ENCODE results near the gene SOD1.
"Not testable (repeated sequence)": the region's sequence is repeated elsewhere in the genome, so short reads cannot be mapped to it uniquely, and the experiment has no call there.

The SOD1 gene

DNA sequence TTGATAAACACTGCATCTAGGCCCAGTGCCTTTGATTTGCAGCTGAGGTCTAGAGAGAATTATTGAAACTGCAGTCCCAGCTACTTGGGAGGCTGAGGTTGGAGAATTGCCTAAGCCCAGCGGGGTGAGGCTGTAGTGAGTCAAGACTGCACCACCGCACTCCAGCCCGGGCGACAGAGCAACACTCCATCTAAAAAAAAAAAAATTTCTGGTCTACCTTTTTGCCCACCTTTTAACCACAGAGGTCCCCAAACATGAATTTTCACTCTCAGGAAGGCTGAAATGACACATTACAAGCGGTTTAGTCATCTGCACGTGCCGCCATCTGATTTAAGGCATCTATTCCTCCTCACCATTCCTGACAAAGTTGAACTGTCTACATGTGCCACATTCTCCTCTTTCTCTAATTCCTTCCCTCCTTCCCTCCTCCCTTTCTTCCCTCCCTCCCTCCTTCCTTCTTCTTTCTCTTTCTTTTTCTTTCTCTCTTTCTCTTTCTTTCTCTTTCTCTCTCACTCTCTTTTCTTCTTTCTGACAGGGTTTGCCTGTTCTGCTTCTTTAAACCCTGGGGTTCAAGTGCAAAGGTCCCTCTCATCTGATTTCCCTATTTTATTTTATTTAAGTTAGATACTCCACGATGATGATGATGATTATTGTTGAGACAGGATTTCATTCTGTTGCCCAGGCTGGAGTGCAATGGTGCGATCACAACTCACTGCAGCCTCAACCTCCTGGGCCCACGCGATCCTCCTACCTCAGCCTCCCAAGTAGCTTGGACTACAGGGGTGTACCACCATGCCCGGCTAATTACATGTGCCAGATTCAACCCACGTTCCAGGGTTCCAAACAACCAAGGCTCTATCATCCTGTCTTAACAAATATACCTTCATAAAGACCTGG lies 3.0 kb upstream of the SOD1 start:
- DNase-seq, result peak; percentile 60

GRCh38 chr21:31658053-31658452 lies 1.4 kb upstream of the SOD1 start:
- DNase-seq, result no peak

GRCh38 chr21:31659286-31659535 lies 282 bp upstream of the SOD1 start:
- no peak for DNase-seq

- no peak for DNase-seq
These were observed 719 bp downstream of the SOD1 start for GRCh38 chr21:31660259-31660565.

GRCh38 chr21:31660591-31660990 lies 1.1 kb downstream of the SOD1 start:
- DNase-seq, result peak; percentile 16

DNA sequence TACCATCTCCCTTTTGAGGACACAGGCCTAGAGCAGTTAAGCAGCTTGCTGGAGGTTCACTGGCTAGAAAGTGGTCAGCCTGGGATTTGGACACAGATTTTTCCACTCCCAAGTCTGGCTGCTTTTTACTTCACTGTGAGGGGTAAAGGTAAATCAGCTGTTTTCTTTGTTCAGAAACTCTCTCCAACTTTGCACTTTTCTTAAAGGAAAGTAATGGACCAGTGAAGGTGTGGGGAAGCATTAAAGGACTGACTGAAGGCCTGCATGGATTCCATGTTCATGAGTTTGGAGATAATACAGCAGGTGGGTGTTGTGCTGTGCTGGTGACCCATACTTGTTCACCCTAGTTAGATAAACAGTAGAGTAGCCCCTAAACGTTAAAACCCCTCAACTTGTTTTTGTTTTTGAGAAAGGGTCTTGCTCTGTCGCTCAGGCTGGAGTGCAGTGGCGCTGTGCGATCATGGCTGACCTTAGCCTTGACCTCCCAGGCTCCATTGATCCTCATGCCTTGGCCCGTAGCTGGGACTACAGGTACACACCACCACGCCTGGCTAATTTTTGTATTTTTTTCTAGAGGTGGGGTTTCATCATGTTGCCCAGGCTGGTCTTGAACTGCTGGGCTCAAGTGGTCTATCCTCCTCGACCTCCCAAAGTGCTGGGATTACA lies 4.2 kb downstream of the SOD1 start:
- no peak for DNase-seq

DNA sequence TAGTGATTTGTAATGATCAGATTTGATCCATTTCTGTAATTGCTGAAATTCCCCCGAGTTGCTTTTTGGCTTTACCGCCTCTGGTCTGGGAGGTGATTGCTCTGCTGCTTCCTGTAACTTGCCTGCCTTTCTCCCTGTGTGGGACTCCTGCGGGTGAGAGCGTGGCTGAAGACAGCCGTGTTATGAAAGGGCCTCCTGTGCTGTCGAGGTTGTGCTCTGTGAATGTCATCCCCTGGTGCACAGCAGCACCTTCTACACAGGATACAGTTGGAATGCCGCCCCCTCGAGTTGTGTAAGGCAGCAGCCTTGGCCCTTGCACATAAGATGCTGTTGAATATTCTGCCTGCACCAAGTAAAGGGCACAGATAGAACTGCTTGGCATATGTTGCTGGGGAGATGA lies 5.9 kb downstream of the SOD1 start:
- peak; percentile 26 for DNase-seq

- DNase-seq, result not testable (repeated sequence)
These were observed 6.4 kb downstream of the SOD1 start for GRCh38 chr21:31665869-31666268.

DNA sequence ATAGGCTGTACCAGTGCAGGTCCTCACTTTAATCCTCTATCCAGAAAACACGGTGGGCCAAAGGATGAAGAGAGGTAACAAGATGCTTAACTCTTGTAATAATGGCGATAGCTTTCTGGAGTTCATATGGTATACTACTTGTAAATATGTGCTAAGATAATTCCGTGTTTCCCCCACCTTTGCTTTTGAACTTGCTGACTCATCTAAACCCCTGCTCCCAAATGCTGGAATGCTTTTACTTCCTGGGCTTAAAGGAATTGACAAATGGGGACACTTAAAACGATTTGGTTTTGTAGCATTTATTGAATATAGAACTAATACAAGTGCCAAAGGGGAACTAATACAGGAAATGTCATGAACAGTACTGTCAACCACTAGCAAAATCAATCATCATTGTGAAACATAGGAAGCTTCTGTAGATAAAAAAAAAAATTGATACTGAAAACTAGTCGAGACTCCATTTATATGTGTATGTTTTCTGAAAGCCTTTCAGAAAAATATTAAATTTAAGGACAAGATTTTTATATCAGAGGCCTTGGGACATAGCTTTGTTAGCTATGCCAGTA lies 7.0 kb downstream of the SOD1 start:
- DNase-seq, result no peak

GRCh38 chr21:31667132-31667531 lies 7.6 kb downstream of the SOD1 start:
- no peak for DNase-seq

DNA sequence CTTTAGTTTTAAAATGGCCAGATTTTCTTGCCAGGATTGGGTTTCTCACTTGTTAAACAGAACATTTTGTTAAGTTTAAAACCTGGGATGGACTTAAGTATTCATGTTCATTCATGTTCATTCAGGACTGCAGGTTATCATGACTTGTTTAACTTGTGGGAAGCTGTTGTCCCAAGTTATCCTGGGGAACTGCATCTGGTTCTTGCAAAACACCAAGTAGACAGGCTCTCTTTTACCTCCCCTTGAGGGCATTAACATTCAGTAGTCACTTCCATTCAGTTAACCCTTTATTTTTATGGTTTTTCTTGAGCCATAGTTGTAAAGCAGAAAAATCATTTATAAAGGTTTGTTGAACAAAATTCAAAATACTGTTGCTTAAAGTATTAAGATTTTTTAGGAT lies 8.1 kb downstream of the SOD1 start:
- no peak for DNase-seq

DNA sequence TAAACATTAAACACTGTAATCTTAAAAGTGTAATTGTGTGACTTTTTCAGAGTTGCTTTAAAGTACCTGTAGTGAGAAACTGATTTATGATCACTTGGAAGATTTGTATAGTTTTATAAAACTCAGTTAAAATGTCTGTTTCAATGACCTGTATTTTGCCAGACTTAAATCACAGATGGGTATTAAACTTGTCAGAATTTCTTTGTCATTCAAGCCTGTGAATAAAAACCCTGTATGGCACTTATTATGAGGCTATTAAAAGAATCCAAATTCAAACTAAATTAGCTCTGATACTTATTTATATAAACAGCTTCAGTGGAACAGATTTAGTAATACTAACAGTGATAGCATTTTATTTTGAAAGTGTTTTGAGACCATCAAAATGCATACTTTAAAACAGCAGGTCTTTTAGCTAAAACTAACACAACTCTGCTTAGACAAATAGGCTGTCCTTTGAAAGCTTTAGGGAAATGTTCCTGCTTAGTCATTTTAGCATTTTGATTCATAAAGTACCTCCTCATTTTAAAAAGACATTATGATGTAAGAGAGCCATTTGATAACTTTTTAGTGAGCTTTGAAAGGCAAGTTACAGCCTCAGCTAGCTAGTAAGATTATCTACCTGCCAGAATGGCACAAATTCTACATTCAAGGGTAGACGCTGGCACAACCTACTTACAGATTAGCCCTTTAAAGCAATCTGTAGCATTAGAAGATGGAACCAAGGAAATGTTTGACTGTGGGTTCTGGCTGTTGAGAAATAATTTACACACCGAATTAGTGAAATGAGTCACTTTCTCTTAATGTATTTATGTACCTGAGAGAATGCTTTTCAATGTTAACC lies 9.4 kb downstream of the SOD1 start:
- no peak for DNase-seq

DNA sequence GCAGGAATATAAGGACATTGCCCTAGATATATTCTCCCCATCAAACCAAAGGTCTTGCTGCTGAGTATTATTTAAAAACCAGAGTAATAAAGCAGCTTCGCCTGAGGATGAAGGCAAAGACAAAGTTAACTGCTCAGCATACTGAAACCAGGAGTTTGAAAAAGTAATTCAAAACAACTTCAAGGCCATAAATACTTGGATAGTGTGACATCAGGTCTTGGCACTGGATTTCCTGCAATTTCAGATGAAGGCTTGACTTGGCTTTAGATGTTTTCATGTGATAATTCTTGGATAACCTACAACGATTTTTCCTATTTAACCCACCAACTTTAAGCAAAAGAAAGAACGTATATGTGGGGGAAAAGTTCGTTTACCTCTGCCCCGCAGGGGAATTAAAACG lies 10.6 kb downstream of the SOD1 start:
- no peak for DNase-seq

GRCh38 chr21:31671146-31671716 lies 11.7 kb downstream of the SOD1 start:
- DNase-seq, result no peak

DNA sequence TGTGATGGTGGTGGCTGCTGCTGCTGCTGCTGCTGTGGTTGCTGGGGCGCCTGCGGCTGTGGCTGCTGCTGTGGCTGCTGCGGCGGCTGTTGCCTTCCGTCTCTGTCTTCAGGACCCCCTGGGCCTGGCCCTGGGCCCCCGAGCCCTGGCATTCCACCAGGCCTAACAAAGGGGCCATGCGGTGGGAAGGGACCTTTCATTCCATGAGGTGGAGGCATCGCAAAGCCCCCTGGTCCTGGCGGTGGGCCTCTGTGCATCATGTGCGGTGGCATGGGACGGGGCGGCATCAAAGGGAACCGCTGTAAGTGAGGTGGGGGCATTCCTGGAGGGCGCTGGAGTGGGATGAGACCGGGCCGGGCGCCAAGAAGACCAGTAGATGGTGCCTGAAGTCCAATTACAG lies 12.4 kb downstream of the SOD1 start:
- no peak for DNase-seq

- DNase-seq, result no peak
These were observed 13.9 kb downstream of the SOD1 start for GRCh38 chr21:31673321-31673912.

DNA sequence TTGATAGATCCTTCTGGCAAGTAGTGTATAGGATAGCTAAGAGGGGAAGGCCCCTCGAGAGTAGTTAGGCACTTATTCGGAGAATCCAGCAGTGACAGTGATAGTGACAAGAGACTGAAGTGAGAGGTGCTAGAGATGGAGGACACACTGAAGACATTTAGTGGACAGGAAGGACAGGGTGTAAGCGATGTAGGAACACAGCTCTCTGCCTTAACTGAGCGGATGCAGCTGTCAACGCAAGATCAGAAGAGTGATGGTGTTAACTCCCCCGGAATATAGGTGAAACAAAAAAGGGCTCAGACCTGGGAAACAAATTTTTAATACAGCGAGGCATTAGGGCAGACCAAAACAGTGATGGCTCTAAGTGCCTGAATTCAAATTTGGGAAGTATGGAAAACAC lies 15.8 kb downstream of the SOD1 start:
- no peak for DNase-seq

- DNase-seq, result no peak
These were observed 16.5 kb downstream of the SOD1 start for GRCh38 chr21:31675960-31676359.

GRCh38 chr21:31677047-31677446 lies 17.6 kb downstream of the SOD1 start:
- no peak for DNase-seq

GRCh38 chr21:31678478-31678877 lies 19.0 kb downstream of the SOD1 start:
- no peak for DNase-seq

DNA sequence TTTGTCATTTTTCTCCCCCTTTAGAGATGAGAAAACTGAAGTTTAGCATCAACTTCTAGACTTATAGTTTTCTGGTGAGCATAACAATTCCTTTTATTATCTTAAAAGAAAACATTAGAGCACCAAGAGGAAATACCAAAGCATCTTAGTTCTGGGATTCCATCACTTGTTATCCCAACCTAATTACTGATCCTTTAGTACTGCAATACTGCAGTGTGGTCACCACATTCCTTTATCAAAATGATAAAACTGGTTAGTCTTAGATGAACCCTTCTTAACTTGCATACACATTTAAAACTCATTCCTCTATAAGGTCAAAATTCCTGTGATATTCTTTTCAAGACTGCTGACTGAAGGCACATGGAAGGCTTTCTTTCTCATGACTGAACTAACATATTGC lies 23.1 kb downstream of the SOD1 start:
- no peak for DNase-seq

DNA sequence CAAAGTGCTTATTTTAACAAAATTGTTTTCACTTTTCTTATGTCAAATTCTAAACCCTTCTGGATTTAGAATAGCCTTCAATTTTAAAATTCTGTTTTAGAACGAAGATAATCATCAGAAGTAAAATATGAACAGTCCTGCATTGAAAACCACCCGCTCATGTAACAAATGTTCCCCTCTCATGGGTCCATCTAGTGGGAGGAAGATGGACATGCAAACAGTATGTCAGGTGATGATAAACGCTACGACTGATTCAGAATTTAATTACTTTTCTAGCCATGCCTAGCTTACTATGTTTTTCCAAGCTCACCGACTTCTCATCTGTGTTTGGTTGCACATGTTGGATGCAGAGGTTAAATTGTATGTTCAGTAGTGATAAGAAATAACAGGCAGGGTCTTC lies 23.5 kb downstream of the SOD1 start:
- DNase-seq, result no peak

DNA sequence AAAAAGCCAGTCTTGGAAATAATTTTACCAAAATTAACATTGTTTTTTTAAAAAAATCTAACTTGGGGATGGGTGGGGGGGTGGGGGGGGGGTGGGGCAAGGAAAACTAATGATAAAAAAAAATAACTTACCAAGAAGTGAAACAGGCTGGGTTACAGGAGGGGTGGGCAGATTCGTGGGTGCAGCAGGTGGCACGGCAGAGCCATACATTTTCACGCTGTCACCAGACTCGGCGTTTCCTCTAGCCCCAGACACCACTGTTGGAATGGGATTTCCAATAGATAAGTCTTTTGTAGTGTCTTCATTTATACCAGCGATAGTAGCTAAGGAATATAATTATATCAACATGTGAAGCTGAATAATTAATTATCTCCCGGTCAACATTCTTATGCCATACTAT lies 25.4 kb downstream of the SOD1 start:
- DNase-seq, result no peak

Measured in stimulated activated CD4-positive, alpha-beta T cell treated with anti-CD3 and anti-CD28 coated beads, Interleukin-4, amount 100 ng/mL, for 24 hours (primary cell).